Measurements from ENCODE around the gene MOB3A. TPM values are rescaled to one million over a fixed set of nuclear protein-coding genes. Genes with fewer than 3 reads are reported as not detected.

MOB3A gene
- total RNA-seq, 2 donors from 2014 or later: 20.9 to 21.8 TPM

DNA sequence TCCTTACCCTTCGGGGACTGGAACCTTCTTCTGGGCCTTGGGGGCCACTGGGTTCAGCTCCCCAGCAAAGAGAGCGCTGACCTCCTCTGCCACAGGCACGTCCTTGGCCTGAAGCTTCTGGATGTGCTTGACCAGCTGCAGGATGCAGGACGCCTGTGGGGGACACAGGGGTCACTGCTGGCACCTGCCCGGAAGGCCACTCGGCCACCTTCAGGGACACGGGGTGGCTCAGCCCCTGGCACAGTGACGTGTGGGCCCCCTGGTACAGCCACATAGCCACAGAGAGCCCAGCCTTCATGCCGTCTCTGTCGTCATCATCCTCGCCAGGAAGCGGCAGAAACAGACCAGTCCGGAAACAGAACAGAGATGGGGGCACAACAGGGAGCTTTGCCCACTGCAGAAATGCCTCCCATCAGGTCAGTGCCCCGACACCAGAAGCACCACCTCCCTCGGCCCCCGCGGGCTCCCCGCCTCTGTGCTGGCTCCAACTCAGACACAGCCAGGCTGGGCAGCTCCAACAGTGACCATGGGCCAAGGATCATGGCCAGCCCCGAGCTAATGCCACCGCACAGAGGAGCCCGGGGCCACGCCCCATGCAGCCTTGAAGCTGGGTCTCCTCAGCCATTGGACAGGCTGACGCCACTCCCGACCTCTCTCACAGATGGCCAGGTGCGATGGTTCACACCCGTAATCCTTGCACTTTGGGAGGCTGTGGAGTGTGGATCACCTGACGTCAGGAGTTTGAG, 21.3 kb upstream of the MOB3A start:
- no peaks in the 10 kb centered on the region for H3K4me1 ChIP-seq (ENCODE audit: control insufficient read depth, insufficient read depth, low read length)
- no peaks in the 10 kb centered on the region for H3K9me3 Mint-ChIP-seq
- TF ChIP-seq, protein P1, sequence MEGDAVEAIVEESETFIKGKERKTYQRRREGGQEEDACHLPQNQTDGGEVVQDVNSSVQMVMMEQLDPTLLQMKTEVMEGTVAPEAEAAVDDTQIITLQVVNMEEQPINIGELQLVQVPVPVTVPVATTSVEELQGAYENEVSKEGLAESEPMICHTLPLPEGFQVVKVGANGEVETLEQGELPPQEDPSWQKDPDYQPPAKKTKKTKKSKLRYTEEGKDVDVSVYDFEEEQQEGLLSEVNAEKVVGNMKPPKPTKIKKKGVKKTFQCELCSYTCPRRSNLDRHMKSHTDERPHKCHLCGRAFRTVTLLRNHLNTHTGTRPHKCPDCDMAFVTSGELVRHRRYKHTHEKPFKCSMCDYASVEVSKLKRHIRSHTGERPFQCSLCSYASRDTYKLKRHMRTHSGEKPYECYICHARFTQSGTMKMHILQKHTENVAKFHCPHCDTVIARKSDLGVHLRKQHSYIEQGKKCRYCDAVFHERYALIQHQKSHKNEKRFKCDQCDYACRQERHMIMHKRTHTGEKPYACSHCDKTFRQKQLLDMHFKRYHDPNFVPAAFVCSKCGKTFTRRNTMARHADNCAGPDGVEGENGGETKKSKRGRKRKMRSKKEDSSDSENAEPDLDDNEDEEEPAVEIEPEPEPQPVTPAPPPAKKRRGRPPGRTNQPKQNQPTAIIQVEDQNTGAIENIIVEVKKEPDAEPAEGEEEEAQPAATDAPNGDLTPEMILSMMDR (conservative IDR thresholded peaks at IDR 0.05): no peak
- DNase-seq: no peak
- H3K4me1 Mint-ChIP-seq: no peaks in the 10 kb centered on the region
- no peak overlapping the region for H3K9ac ChIP-seq (ENCODE audit: extremely low read depth, low read length, poor library complexity, severe bottlenecking)
- no peak overlapping the region for H3K27ac Mint-ChIP-seq
- no peak overlapping the region for H3K4me3 Mint-ChIP-seq
- no peak overlapping the region for H3K4me3 ChIP-seq (ENCODE audit: low read length)
- H3K27me3 Mint-ChIP-seq (ENCODE audit: insufficient read depth): no peaks in the 10 kb centered on the region
- peaks cover 68% of the 10 kb centered on the region for H3K36me3 Mint-ChIP-seq (ENCODE audit: low read depth)
- H3K9me3 ChIP-seq (ENCODE audit: control insufficient read depth, low read length): no peaks in the 10 kb centered on the region
- H3K27me3 ChIP-seq (ENCODE audit: control insufficient read depth, insufficient read depth, low read length, poor library complexity, severe bottlenecking): no peaks in the 10 kb centered on the region
- 95 to 99% methylated on average over 21 to 27 of the region's 27 CpGs for WGBS, 2 experiments (ENCODE audit: insufficient coverage in 1 of 2, insufficient read length in 1 of 2)
- H3K27ac ChIP-seq (ENCODE audit: low read depth, low read length): no peak overlapping the region
- peaks cover 62% of the 10 kb centered on the region for H3K36me3 ChIP-seq (ENCODE audit: control insufficient read depth, insufficient read depth, low read length)

DNA sequence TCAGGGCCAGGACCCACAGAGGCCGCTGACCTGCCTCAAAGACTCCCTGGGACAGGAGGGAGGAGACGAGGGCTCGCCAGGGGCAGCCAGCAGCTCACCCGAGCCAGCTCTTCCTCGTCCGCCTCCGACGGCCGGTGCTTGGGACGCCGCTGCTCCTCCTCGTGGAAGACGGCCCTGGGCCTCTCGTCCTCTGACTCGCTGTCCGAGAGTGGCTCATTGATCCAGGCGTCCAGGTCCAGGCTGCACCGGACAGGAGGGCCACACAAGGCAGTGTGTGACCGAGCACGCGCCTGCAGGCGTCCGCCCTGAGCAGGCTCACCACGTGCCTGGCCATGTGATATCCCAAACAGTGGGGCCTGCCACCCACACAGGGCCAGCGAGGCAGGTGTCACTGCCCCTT, 20.4 kb upstream of the MOB3A start:
- H3K4me1 ChIP-seq (ENCODE audit: control insufficient read depth, insufficient read depth, low read length): no peaks in the 10 kb centered on the region
- no peak overlapping the region for H3K27ac Mint-ChIP-seq
- H3K27me3 Mint-ChIP-seq (ENCODE audit: insufficient read depth): no peaks in the 10 kb centered on the region
- H3K4me1 Mint-ChIP-seq: no peaks in the 10 kb centered on the region
- H3K9me3 ChIP-seq (ENCODE audit: control insufficient read depth, low read length): no peaks in the 10 kb centered on the region
- no peak overlapping the region for H3K4me3 Mint-ChIP-seq
- H3K27ac ChIP-seq (ENCODE audit: low read depth, low read length): no peak overlapping the region
- no peak overlapping the region for H3K9ac ChIP-seq (ENCODE audit: extremely low read depth, low read length, poor library complexity, severe bottlenecking)
- peaks cover 67% of the 10 kb centered on the region for H3K36me3 Mint-ChIP-seq (ENCODE audit: low read depth)
- H3K9me3 Mint-ChIP-seq: no peaks in the 10 kb centered on the region
- TF ChIP-seq, protein P1 (conservative IDR thresholded peaks at IDR 0.05): no peak
- peaks cover 61% of the 10 kb centered on the region for H3K36me3 ChIP-seq (ENCODE audit: control insufficient read depth, insufficient read depth, low read length)
- H3K27me3 ChIP-seq (ENCODE audit: control insufficient read depth, insufficient read depth, low read length, poor library complexity, severe bottlenecking): no peaks in the 10 kb centered on the region
- DNase-seq: no peak
- WGBS, 2 experiments (ENCODE audit: insufficient coverage in 1 of 2, insufficient read length in 1 of 2): 94 to 97% methylated on average over 24 to 25 of the region's 25 CpGs
- H3K4me3 ChIP-seq (ENCODE audit: low read length): no peak overlapping the region

DNA sequence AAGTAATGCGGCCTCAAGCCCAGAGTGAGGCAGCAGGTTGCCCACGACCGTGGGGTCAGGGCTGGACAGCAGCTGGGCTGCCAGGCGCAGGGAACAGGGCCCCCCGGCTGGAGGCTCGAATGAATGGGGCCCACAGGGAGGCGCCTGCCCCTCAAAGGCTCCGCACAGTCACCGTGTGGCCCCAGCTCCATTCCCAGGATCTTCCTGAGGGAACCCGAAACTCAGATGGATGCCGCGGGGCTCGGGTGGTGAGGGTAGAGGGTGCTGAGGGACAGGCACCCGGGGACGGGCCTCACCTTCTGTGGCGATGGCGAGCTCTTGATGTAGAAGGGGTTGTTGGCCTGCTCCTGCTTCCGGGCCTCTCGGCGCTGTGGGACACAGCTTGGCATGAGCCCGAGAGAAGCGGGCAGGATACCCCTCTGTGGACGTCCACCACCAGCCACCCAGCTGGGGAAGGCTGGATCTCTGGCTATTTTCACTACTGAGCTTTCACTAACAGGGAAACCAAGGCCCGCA, 19.8 kb upstream of the MOB3A start:
- no peaks in the 10 kb centered on the region for H3K27me3 Mint-ChIP-seq (ENCODE audit: insufficient read depth)
- H3K4me1 Mint-ChIP-seq: no peaks in the 10 kb centered on the region
- no peak overlapping the region for H3K27ac Mint-ChIP-seq
- peaks cover 64% of the 10 kb centered on the region for H3K36me3 Mint-ChIP-seq (ENCODE audit: low read depth)
- H3K4me3 ChIP-seq (ENCODE audit: low read length): no peak overlapping the region
- DNase-seq: no peak
- no peaks in the 10 kb centered on the region for H3K4me1 ChIP-seq (ENCODE audit: control insufficient read depth, insufficient read depth, low read length)
- H3K27ac ChIP-seq (ENCODE audit: low read depth, low read length): no peak overlapping the region
- no peaks in the 10 kb centered on the region for H3K27me3 ChIP-seq (ENCODE audit: control insufficient read depth, insufficient read depth, low read length, poor library complexity, severe bottlenecking)
- H3K4me3 Mint-ChIP-seq: no peak overlapping the region
- H3K9me3 ChIP-seq (ENCODE audit: control insufficient read depth, low read length): no peaks in the 10 kb centered on the region
- peaks cover 59% of the 10 kb centered on the region for H3K36me3 ChIP-seq (ENCODE audit: control insufficient read depth, insufficient read depth, low read length)
- TF ChIP-seq, protein P1 (conservative IDR thresholded peaks at IDR 0.05): no peak
- H3K9ac ChIP-seq (ENCODE audit: extremely low read depth, low read length, poor library complexity, severe bottlenecking): no peak overlapping the region
- WGBS, 2 experiments (ENCODE audit: insufficient coverage in 1 of 2, insufficient read length in 1 of 2): 96 to 97% methylated on average over 17 to 24 of the region's 24 CpGs
- no peaks in the 10 kb centered on the region for H3K9me3 Mint-ChIP-seq
